ENCODE measurements around the gene TBXAS1.

- TF ChIP-seq EZH2phosphoT487 (conservative IDR thresholded peaks at IDR 0.05; ENCODE audit: low read length), result no peak
- TF ChIP-seq, protein P1, sequence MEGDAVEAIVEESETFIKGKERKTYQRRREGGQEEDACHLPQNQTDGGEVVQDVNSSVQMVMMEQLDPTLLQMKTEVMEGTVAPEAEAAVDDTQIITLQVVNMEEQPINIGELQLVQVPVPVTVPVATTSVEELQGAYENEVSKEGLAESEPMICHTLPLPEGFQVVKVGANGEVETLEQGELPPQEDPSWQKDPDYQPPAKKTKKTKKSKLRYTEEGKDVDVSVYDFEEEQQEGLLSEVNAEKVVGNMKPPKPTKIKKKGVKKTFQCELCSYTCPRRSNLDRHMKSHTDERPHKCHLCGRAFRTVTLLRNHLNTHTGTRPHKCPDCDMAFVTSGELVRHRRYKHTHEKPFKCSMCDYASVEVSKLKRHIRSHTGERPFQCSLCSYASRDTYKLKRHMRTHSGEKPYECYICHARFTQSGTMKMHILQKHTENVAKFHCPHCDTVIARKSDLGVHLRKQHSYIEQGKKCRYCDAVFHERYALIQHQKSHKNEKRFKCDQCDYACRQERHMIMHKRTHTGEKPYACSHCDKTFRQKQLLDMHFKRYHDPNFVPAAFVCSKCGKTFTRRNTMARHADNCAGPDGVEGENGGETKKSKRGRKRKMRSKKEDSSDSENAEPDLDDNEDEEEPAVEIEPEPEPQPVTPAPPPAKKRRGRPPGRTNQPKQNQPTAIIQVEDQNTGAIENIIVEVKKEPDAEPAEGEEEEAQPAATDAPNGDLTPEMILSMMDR (IDR thresholded peaks at IDR 0.05; ENCODE audit: insufficient read depth, low read length, poor library complexity, severe bottlenecking), result no peak
Measured at GRCh38 chr7:139845443-139845805, 16.4 kb downstream of the TBXAS1 start.
